Cardiac muscle cell (in vitro differentiated cells and primary cell): ENCODE measurements around the gene NRIP2. TPM values are rescaled to one million over a fixed set of nuclear protein-coding genes. Genes with fewer than 3 reads are reported as not detected.

Experiments
- DNase-seq, 2 donors: peaks; one replicate each; pipeline versions ENCODE4 v3.0.0 to v3.0.0-alpha.2; 2010 to 2017; ENCODE audit warnings: low read depth in 1 of 2, low spot score in 1 of 2
- H3K27ac ChIP-seq: fragments of 200-600 bp; sonication (generic); 2 replicates; pipeline ENCODE4 v1.5.1; 2016
- H3K27me3 ChIP-seq: fragments of 200-600 bp; sonication (generic); 2 replicates; pipeline ENCODE4 v1.6.0; 2016; ENCODE audit warnings: control low read depth
- H3K36me3 ChIP-seq: fragments of 200-600 bp; sonication (generic); 2 replicates; pipeline ENCODE4 v1.5.1; 2016; ENCODE audit warnings: control low read depth
- H3K4me1 ChIP-seq: fragments of 200-600 bp; sonication (generic); 2 replicates; pipeline ENCODE4 v1.8.1; 2017; ENCODE audit warnings: low read depth, mild to moderate bottlenecking, mixed run types
- H3K4me3 ChIP-seq: fragments of 200-600 bp; sonication (generic); 2 replicates; pipeline ENCODE4 v1.5.1; 2016; ENCODE audit warnings: mild to moderate bottlenecking
- H3K9me3 ChIP-seq: fragments of 200-600 bp; sonication (generic); 2 replicates; pipeline ENCODE4 v1.5.1; 2017; ENCODE audit warnings: low read depth, mild to moderate bottlenecking, control low read depth
- CTCF ChIP-seq: IDR thresholded peaks from 2 replicates; pipeline ENCODE4 v1.5.1; 2012; ENCODE audit warnings: low read depth, mild to moderate bottlenecking, low read length
- polyA plus RNA-seq: library from polyadenylated mRNA; unstranded; fragments of >200 nt; fragmentation: Nextera tagmentation; extraction: Ambion mirVana; gene quantifications from 2 replicates; pipeline ENCODE4 v1.2.1, GENCODE V29; 2016
- total RNA-seq: library from RNA; depleted of rRNA; stranded (reverse); fragments of >200 nt; gene quantifications from 2 replicates; pipeline ENCODE4 v1.2.3, GENCODE V29; 2016

The NRIP2 gene
- total and polyA plus RNA-seq, 2 experiments from 2014 or later = 1.4 TPM; not detected in 1

- TF ChIP-seq CTCF = no peak
- peaks cover 8% of the 10 kb centered on the region for H3K4me1 ChIP-seq
- no peaks in the 10 kb centered on the region for H3K9me3 ChIP-seq
- peak overlapping the region; percentile 32 for H3K27ac ChIP-seq
- DNase-seq = no peak
- H3K36me3 ChIP-seq = peaks cover 37% of the 10 kb centered on the region
- peak overlapping the region; percentile 71 for H3K4me3 ChIP-seq
- H3K27me3 ChIP-seq = no peaks in the 10 kb centered on the region
Observed at GRCh38 chr12:2796187-2796666, 38.6 kb downstream of the NRIP2 start.

GRCh38 chr12:2795291-2796186 lies 39.3 kb downstream of the NRIP2 start:
- peak overlapping the region; percentile 71 for H3K4me3 ChIP-seq
- peaks cover 8% of the 10 kb centered on the region for H3K4me1 ChIP-seq
- H3K9me3 ChIP-seq = no peaks in the 10 kb centered on the region
- H3K36me3 ChIP-seq = peaks cover 30% of the 10 kb centered on the region
- TF ChIP-seq CTCF = no peak
- no peaks in the 10 kb centered on the region for H3K27me3 ChIP-seq
- DNase-seq = peak; percentile 63 to 86
- peak overlapping the region; percentile 49 for H3K27ac ChIP-seq

GRCh38 chr12:2794736-2795289 lies 40.0 kb downstream of the NRIP2 start, which contains the start of gene FKBP4:
FKBP4 (plus strand) TSS chr12:2794970; CDS start chr12:2795140, 170 bp downstream.
- no peaks in the 10 kb centered on the region for H3K9me3 ChIP-seq
- no peaks in the 10 kb centered on the region for H3K27me3 ChIP-seq
- peaks cover 8% of the 10 kb centered on the region for H3K4me1 ChIP-seq
- H3K4me3 ChIP-seq = peak within 1 kb of the TSS; percentile 71
- peak; percentile 86 to 92 for DNase-seq
- H3K27ac ChIP-seq = peak within 1 kb of the TSS; percentile 49
- TF ChIP-seq CTCF = no peak
- H3K36me3 ChIP-seq = peaks cover 23% of the 10 kb centered on the region

- Histone ChIP-seq H3K27me3 (no peaks in the 10 kb centered on the region), H3K4me3 (peak overlapping the region; percentile 71), H3K4me1 (peaks cover 8% of the 10 kb centered on the region), H3K27ac (no peak overlapping the region), H3K36me3 (peaks cover 17% of the 10 kb centered on the region), H3K9me3 (no peaks in the 10 kb centered on the region)
- no peak for DNase-seq
- TF ChIP-seq CTCF = no peak
Observed at GRCh38 chr12:2794191-2794735, 40.6 kb downstream of the NRIP2 start.

- no peaks in the 10 kb centered on the region for H3K9me3 ChIP-seq
- no peaks in the 10 kb centered on the region for H3K27me3 ChIP-seq
- no peak for DNase-seq
- peaks cover 10% of the 10 kb centered on the region for H3K36me3 ChIP-seq
- no peak for TF ChIP-seq CTCF
- peaks cover 8% of the 10 kb centered on the region for H3K4me1 ChIP-seq
- no peak overlapping the region for H3K4me3 ChIP-seq
- H3K27ac ChIP-seq = no peak overlapping the region
Observed at GRCh38 chr12:2793561-2793960, 41.3 kb downstream of the NRIP2 start.
